Measurements from ENCODE around the gene ANO2.

The ANO2 gene

DNA sequence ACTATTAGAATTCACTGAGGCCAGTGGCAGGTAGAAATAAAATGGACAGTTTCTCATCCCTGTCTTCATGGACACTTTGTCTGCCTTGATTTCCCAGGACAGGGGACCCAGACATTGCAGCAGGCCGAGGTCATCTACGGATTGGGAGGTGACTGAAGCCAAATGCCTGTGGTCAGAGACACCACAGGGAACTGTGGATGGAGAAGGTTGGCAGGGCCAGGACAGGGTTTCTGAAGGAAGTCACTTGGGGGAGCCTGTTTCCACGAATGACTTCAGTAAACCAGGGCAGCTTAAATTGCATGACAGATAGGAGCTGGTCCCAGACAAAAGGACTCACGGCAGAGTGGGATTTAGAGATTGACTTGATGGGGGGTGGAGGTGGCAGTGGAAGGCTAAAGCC lies 288.2 kb downstream of the ANO2 start:
- DNase-seq, result no peak

DNA sequence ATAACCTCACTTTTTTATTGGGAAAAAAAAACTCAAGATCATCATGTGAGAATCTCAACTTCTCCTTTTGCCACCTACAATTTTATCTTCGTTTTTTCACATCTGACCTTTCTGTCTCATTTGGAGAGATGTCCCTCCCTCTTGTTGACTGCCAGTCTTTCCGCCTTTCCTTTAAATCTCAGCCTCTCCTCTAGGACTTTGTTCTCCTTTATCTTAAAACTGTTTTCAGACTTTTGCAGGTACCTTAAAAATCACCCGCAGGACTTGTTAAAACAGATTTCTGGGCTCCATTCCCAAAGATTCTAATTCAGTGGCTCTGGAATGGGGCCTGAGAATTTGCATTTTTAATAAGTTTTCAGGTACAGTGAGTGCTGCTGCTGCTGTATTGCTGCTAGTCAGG lies 289.9 kb downstream of the ANO2 start:
- no peak for DNase-seq
- in situ Hi-C loops (cut with MboI; ENCODE audit: low pct_unique_long_range_greater_than_20kb, low sequenced_read_pairs), result no loop called here

More for the DNA sequence above, 288.2 kb downstream of the ANO2 start:
- in situ Hi-C loops (cut with MboI; ENCODE audit: low pct_unique_long_range_greater_than_20kb, low sequenced_read_pairs), result no loop called here

DNA sequence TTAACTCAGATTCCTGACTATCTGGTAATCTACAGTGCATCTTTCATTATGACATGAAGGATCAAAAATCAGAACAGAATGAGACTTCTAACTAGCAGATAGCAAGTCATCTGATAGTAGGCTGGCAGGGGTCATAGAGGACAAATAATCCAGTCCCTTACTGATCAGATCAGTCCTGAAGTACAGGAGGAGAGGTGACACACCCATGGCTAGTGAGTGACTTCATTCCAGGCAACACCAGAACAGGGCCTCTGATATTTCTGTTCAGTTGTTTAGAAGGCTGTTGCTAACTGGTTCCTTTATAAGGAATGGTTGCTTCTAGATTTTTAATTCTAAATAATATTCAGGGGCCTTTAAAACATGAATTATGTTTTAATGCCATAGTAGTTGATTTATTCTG lies 291.0 kb downstream of the ANO2 start:
- DNase-seq, result no peak
- in situ Hi-C loops (cut with MboI; ENCODE audit: low pct_unique_long_range_greater_than_20kb, low sequenced_read_pairs), result no loop called here

DNA sequence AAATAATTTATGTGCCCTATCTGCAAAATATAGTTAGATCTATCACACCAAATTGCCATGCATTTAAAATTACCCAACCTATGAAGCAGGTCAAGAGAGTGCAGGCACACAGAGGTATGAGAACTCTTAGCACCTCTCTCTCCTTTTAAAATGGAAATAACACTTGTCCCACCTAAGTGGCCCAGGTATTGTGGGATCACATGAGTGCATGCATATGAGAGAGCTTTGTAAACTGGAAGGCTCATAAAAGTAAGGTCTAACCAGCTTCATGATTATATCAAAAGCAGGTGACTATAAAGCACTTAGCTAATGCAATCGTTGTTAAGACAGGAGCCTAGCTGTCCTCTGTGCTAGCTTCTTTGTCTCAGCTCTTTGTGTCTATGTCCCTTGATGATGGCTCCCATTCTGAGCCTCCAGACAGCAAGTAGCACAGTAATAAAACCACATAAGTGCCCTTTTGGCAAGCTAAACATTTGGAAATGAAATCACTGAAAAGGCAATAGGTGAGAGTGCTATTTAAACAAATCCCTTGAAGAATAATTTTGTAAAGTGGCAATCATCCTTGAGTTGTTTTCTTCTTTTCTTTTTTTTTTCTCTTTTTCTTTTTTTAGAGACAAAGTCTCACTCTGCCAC lies 294.1 kb downstream of the ANO2 start:
- in situ Hi-C loops (cut with MboI; ENCODE audit: low pct_unique_long_range_greater_than_20kb, low sequenced_read_pairs), result no loop called here
- DNase-seq, result no peak

DNA sequence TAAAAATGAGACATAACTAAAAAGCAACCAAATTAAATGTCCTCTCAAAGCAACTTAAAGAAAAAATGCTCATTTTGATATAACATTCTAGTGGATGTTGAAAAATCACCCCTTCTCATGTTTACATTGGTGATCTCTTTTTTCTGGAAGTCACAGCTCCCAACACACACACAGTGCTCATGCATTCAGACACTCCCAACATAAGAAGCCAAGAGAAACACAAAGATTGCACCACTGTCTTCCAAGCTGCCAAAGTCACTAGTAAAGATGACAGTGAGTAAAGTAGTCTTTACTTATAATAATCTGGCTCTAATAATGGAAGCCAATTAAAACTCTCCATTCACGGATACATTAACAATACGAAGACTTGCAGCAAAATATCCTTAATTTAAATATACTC lies 294.8 kb downstream of the ANO2 start:
- in situ Hi-C loops (cut with MboI; ENCODE audit: low pct_unique_long_range_greater_than_20kb, low sequenced_read_pairs), result no loop called here

DNA sequence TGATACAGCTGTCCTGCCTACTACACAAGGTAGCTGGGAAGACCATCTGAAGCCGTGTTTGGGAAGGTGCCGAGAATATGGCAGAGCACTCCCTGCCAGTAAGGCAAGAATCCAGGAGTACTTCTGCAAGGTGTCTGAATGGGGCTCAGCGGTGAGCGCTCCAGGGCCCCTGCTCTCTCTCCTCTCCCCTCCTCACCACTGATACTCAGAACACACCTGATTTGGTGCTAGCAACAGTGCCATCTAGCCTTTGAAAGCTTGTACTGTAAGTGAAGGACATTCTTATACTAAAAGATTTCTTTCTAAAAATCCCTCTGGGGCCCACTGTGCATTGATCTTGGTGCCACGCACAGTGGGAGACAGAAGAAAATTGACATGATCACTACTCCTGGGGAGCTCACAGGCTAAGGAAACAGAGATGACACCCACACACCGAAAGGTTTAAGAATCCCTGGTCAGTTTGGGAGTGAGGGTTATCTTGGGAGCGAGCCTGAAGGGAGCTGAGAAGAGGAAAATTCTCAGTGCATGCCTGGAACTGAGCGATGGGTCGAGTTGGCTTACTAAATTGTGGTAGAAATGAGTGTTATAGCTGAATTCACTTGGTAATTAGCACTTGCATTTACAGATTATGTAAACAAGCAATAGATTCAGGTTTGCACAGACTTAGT lies 296.2 kb downstream of the ANO2 start:
- in situ Hi-C loops (cut with MboI; ENCODE audit: low pct_unique_long_range_greater_than_20kb, low sequenced_read_pairs), result no loop called here
- DNase-seq, result peak; percentile 3

More for the DNA sequence above, 294.8 kb downstream of the ANO2 start:
- no peak for DNase-seq

DNA sequence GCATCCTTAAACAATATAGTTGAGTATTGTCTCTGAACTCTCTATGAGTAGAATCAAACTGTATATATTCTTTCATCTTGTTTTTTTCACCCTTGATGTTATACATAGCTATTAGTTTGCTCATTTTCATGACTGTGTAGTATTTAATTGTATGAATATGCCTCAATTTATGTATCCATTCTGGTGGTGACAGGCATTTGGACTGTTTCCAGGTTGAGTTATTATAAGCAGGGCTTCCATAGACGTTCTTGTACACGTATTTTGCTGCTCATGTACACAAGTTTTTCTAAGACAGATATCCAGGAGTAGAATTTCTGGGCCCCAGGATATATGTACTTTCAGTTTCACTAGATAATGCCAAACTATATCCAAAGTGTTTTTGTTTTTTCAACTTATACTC lies 301.8 kb downstream of the ANO2 start:
- in situ Hi-C loops (cut with MboI; ENCODE audit: low pct_unique_long_range_greater_than_20kb, low sequenced_read_pairs), result no loop called here
- no peak for DNase-seq

DNA sequence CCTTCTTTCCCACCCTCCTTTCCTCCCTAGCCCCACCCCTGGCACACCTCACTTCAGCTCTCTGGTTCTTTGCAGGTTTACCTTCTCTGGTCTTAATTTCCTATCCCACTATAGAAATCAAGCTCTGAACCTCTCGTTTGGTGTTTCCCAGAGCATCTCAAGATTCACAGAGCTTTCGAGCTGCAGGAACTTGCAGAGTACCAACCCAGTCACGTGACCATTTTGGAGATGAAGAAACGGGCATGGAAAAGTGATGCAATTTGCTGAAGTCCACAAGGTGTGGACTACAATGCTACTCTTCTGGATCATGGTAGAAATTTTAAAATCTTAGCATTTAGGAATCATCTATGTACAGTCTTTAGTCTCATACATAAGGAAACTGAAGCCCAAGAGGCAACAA lies 307.4 kb downstream of the ANO2 start:
- DNase-seq, result no peak
- in situ Hi-C loops (cut with MboI; ENCODE audit: low pct_unique_long_range_greater_than_20kb, low sequenced_read_pairs), result no loop called here

DNA sequence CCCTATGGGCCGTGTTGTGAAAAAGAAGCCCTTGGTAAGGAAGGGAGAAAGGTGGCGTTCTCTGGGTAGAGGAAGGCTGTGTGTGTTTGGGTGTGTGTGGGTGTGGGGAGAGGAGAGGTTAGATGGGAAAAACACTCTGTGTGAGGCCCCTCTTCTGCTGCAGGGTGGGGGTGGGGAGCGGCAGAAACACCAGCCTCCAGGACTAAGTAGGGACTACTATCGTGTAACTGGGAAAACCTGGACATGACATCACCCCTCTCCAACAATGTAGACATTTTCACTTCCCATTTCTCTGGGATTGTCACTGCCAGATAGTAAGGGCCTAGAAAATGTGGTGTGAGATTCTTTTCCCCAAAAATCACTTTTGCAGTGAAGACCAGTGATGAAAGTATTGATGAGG lies 308.2 kb downstream of the ANO2 start:
- no peak for DNase-seq
- in situ Hi-C loops (cut with MboI; ENCODE audit: low pct_unique_long_range_greater_than_20kb, low sequenced_read_pairs), result no loop called here

DNA sequence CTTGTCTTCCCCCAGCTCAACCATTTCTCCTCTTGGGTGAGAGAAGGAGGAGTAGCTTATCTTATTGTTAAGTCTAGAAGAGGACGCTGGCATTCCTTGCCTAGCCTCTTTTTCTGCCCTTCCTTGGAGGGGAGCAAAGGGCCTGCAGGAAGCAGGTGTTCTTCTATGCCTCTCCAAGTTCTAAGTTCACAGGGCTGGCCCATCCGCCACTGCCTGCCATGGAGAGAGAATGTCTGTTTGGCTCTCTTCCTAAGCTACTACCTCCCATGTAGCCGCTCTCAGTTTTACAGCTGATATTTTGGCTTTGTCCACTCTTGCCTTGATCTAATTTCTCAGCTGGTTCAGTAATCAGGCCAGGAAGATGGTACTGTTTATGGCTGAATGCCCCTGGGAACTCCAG lies 312.0 kb downstream of the ANO2 start:
- in situ Hi-C loops (cut with MboI; ENCODE audit: low pct_unique_long_range_greater_than_20kb, low sequenced_read_pairs), result no loop called here
- DNase-seq, result no peak

DNA sequence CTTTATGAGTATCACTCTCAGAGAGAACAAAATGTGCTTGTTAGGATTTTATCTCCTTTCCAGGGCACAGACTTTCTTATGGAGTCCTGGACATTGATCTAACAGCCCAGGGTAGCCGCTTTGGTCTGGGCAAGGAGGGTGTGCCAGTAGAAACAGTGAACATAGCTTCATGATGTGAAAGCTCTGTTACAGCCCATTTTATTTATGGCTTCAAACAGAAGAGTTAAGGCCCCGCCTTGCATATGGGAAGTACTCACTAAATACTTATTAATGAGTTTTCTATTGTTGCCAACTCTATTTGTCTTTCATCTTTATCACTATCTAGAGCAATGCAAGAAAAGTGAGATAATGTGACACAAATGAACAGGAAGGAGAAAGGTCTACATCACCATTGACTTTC lies 312.6 kb downstream of the ANO2 start:
- in situ Hi-C loops (cut with MboI; ENCODE audit: low pct_unique_long_range_greater_than_20kb, low sequenced_read_pairs), result no loop called here
- DNase-seq, result no peak

DNA sequence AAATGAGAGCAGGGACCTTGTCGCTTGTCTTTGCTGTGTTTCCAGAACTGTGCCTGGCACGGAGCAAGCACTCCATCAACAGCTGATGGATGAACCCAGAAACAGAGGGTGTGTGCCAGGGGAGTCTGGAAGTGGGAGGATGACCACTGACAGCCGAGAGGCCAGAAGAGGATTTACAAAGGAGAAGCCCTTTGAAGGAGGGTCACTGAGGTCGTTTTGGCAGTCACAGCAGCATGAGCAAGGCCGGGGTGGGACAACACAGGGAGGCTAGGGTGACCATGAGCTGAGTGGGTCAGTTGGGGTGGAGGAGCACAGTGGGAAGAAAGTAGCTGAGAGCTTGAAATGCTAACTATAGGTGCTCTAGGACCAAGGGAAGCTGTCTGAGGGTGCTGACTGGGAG lies 313.6 kb downstream of the ANO2 start:
- no peak for DNase-seq
- in situ Hi-C loops (cut with MboI; ENCODE audit: low pct_unique_long_range_greater_than_20kb, low sequenced_read_pairs), result no loop called here

DNA sequence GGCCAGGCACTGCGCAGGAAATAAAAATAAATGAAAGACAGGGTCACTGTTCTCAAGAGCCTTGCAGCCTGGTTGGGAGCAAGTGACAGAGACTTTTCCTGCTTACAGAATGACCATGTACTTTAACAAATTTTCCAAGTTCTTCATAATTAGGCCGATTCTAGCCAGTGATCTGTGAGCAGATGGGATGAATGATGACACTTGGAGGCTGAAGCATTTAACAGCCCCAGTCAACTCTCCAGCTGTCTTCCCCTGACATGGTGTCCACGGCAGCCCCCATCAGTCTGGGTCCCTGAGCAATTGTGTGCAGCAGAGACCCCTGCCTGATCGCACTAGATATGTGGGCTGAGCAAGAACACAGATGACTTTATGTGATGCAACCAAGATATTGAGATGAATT lies 314.3 kb downstream of the ANO2 start:
- in situ Hi-C loops (cut with MboI; ENCODE audit: low pct_unique_long_range_greater_than_20kb, low sequenced_read_pairs), result no loop called here
- no peak for DNase-seq

DNA sequence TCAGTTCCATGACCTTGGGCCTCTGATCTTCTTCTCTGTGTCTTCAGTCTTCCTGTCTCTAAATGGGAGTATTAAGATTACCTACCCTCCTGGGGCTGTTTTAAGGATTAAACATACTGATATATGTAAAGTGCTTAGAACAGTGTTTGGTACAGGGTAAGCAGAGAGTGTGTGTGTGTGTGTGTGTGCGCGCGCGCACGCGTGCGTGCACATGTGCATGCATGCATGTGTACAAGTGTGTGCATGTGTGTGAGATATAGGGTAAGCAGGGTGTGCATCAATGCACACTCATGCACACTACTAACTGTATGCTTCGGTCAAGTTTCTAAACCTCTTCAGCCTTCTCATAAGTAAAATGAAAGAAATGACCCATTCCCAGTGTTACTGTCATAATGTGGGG lies 316.6 kb downstream of the ANO2 start:
- DNase-seq, result no peak
- in situ Hi-C loops (cut with MboI; ENCODE audit: low pct_unique_long_range_greater_than_20kb, low sequenced_read_pairs), result no loop called here

DNA sequence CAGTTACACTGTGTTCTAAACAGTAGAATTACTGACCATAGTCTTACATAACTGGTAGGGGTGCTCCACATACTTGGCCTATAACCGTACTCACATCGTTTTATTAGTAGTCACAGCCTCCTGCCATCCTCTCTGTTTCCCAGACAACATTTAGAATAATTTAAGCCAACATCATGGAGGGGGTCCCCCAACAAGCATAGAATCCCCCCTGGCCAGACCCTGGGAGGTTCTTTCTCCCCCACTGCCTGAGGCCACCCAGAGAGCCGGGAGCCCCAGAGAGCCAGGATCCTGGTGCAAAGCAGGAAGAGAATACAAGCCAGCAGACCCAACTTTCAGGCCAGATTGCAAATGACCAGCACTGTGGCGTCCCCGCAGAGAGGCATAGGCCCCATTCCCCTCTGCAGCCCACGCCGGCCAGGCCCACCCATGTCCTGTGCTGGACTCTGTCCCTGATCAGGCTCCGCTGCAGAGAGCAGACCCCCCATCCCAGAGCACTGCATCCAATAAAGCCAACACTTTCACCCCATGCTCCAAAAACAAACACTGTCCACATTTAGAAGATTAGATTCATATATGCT lies 317.9 kb downstream of the ANO2 start:
- in situ Hi-C loops (cut with MboI; ENCODE audit: low pct_unique_long_range_greater_than_20kb, low sequenced_read_pairs), result no loop called here
- DNase-seq, result no peak

DNA sequence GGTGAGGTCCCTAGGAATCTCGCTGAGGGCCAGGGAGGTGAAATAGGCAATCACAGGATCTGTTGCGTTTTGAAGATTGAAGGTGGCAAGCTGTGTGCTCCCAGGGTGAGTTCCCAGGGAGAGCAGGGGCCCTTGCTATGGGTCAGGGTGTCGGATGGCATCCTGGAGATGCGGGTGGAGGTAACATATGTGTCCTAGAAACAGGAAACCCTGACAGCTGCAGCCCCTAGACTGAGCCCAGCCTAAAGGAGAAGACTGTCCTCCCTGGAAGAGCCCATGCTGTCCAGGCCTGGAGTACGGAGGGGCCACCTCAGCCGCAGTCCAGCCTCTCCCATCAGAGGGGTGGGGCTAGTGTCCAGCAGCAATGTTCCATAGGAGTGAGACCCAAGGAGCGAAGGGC lies 318.9 kb downstream of the ANO2 start:
- in situ Hi-C loops (cut with MboI; ENCODE audit: low pct_unique_long_range_greater_than_20kb, low sequenced_read_pairs), result no loop called here
- DNase-seq, result no peak

DNA sequence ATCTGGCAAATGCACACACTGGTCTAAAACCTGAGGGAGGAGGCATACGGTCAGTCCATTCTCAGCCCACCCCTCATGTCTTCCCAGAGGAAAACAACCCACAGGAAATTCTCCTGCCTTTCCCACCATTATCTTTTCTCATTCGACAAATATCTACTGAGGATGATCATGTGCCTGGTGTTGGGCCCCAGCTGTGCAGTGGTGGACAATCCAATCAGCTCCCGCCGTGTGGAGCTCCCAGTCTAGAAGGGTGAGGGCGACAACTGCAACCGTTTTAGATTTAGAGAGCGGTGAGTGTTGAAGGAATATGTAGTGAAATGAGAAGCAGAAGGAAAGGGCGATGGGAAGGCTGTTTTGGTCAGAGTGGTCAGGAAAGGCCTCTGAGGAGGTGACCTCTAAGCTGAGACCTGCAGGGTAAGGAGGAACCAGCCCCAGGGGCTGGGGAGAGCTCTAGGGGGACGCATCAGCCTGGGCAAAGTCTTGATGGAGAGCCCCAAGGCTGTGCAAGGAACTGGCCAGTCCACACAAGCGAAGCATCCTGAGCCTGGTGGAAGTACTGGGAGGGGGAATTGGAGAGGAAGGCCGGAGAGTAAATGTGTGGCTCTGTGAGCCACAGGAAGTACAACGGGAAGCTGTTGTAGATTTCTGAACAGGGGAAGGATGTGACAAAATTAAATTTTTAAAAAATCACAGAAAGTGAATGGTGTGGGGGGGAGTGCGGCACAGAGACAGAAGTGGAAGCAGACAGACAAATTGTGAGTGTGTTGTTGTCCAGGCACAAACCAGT lies 320.4 kb downstream of the ANO2 start:
- in situ Hi-C loops (cut with MboI; ENCODE audit: low pct_unique_long_range_greater_than_20kb, low sequenced_read_pairs), result no loop called here
- DNase-seq, result no peak

DNA sequence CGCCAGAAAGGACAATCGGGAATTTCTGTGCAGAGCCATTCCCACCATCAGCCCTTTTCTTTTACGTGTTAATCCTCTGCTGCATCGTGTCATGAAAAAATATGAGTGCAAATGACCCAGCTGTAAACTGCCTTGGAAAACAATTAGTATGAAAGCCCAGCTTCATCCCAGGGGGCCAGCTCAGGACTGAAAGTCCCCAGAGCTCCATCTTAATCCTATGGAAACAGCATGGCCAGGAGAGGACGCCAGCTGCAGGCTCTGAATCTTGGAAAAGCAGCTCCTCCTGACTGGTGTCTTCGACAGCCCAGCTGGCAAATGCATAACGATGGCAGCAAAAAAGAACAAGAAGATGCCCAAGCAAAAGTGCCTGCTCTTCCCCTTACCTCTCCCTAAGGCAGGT lies 321.6 kb downstream of the ANO2 start:
- no peak for DNase-seq

DNA sequence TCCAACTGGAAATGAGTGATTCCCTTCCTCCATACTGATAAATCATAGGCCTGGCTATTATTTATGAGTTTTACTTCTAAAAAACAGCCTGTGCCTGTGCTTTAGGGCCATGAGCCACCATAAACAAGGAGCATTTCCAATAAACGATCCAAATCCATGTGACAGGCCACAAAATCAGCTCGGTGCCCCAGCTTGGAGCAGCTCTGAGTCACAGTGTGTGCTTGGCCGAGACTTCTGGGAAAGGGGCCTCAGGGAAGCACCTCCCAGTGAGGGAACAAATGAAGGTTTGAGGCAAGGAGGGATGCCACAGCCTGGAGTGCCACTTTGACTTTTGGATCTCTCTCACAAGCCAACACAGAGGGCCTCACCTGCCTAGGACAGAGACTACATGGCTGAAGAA lies 322.8 kb downstream of the ANO2 start:
- DNase-seq, result no peak
- in situ Hi-C loops (cut with MboI; ENCODE audit: low pct_unique_long_range_greater_than_20kb, low sequenced_read_pairs), result no loop called here

More for the DNA sequence above, 321.6 kb downstream of the ANO2 start:
- in situ Hi-C loops (cut with MboI; ENCODE audit: low pct_unique_long_range_greater_than_20kb, low sequenced_read_pairs), result no loop called here

DNA sequence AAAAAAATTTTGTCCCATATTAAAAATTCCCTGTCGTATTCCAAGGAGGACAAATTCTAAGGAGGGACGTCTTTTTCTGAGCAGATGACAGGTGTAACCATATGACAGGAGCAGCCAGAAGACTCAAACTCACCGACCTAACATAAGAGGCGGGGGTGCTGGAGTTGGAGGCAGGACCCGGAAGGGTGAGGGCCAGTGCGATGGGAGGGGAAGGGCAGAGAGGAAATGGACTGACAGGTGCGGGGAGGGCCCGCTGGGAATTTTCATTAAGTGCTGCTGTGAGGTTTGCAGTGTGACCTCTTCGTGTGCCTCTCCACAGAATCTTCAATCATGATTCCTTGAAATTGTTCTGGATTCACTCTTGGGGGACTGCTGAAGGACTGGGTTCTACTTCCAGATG lies 323.7 kb downstream of the ANO2 start:
- in situ Hi-C loops (cut with MboI; ENCODE audit: low pct_unique_long_range_greater_than_20kb, low sequenced_read_pairs), result no loop called here
- DNase-seq, result no peak

All from KBM-7 (cell line).